Chondrocyte (in vitro differentiated cells): ENCODE data around the gene ZNF598. TPM values are rescaled to one million over a fixed set of nuclear protein-coding genes. Genes with fewer than 3 reads are reported as not detected.
A peak's percentile ranks its signal among the peaks of the same experiment; 100 is the strongest.

Experiments used
- DNase-seq: peaks from one replicate; pipeline ENCODE4 v3.0.0; 2021; ENCODE audit warnings: mixed read lengths, low spot score
- H3K27ac Mint-ChIP-seq: one replicate; pipeline ENCODE4 v1.8.0; 2021; ENCODE audit warnings: mild to moderate bottlenecking, moderate library complexity, mixed read lengths; ENCODE audit not compliant: unreplicated experiment
- H3K27me3 Mint-ChIP-seq: 2 replicates; pipeline ENCODE4 v1.8.0; 2021; ENCODE audit warnings: low read depth, mixed read lengths
- H3K36me3 Mint-ChIP-seq: 2 replicates; pipeline ENCODE4 v1.8.0; 2021; ENCODE audit warnings: low read depth, mixed read lengths
- H3K4me1 Mint-ChIP-seq: 2 replicates; pipeline ENCODE4 v1.8.0; 2021; ENCODE audit warnings: low read depth, mild to moderate bottlenecking, mixed read lengths
- H3K4me3 Mint-ChIP-seq: one replicate; pipeline ENCODE4 v1.8.0; 2021; ENCODE audit warnings: mild to moderate bottlenecking, moderate library complexity, mixed read lengths; ENCODE audit not compliant: unreplicated experiment
- H3K9me3 Mint-ChIP-seq: 2 replicates; pipeline ENCODE4 v1.8.0; 2021; ENCODE audit warnings: low read depth, mixed read lengths
- CTCF ChIP-seq: fragments of 200-600 bp; sonication (generic); IDR thresholded peaks from 2 replicates; pipeline ENCODE4 v1.5.0; 2021; ENCODE audit warnings: antibody characterized with exemption, mild to moderate bottlenecking, moderate library complexity
- total RNA-seq: library from RNA; stranded (reverse); gene quantifications from 3 replicates; pipeline ENCODE4 v1.2.1, GENCODE V29; 2021

The ZNF598 gene
- total RNA-seq, 1 donor from 2014 or later, result 41.7 TPM

- Mint-ChIP-seq H3K4me1 (peaks cover 24% of the 10 kb centered on the region), H3K27ac (peak overlapping the region; percentile 61), H3K27me3 (no peaks in the 10 kb centered on the region), H3K36me3 (peaks cover 14% of the 10 kb centered on the region), H3K9me3 (no peaks in the 10 kb centered on the region), H3K4me3 (peak overlapping the region; percentile 96)
- no peak for TF ChIP-seq CTCF
- peak; percentile 85 for DNase-seq
Observed at GRCh38 chr16:1973461-1974156, 36.0 kb downstream of the ZNF598 start.

GRCh38 chr16:1972490-1972877 lies 37.1 kb downstream of the ZNF598 start:
- Mint-ChIP-seq H3K4me3 (peak overlapping the region; percentile 96), H3K9me3 (no peaks in the 10 kb centered on the region), H3K36me3 (peaks cover 11% of the 10 kb centered on the region), H3K4me1 (peaks cover 24% of the 10 kb centered on the region), H3K27ac (no peak overlapping the region), H3K27me3 (no peaks in the 10 kb centered on the region)
- no peak for DNase-seq
- no peak for TF ChIP-seq CTCF

GRCh38 chr16:1971796-1972489 lies 37.7 kb downstream of the ZNF598 start, which contains the start of gene TBL3:
TBL3 (plus strand) TSS chr16:1972053; CDS start chr16:1972165, 112 bp downstream.
- H3K9me3 Mint-ChIP-seq, result no peaks in the 10 kb centered on the region

GRCh38 chr16:1968146-1968953 lies 41.3 kb downstream of the ZNF598 start:
- Mint-ChIP-seq H3K27me3 (no peaks in the 10 kb centered on the region), H3K4me3 (no peak overlapping the region), H3K9me3 (no peaks in the 10 kb centered on the region), H3K27ac (no peak overlapping the region), H3K4me1 (peaks cover 38% of the 10 kb centered on the region), H3K36me3 (peaks cover 7% of the 10 kb centered on the region)
- DNase-seq, result peak; percentile 91
- TF ChIP-seq CTCF, result no peak

More at GRCh38 chr16:1971796-1972489, 37.7 kb downstream of the ZNF598 start, which contains the start of gene TBL3:
- H3K36me3 Mint-ChIP-seq, result peaks cover 10% of the 10 kb centered on the region
- no peak for TF ChIP-seq CTCF
- peak; percentile 97 for DNase-seq
- H3K27me3 Mint-ChIP-seq, result no peaks in the 10 kb centered on the region
- peak within 1 kb of the TSS; percentile 97 for H3K27ac Mint-ChIP-seq
- peak within 1 kb of the TSS; percentile 96 for H3K4me3 Mint-ChIP-seq
- H3K4me1 Mint-ChIP-seq, result peaks cover 24% of the 10 kb centered on the region

- Mint-ChIP-seq H3K9me3 (no peaks in the 10 kb centered on the region), H3K4me3 (peak within 1 kb of the TSS; percentile 87), H3K27me3 (no peaks in the 10 kb centered on the region), H3K27ac (peak within 1 kb of the TSS; percentile 89), H3K36me3 (peaks cover 15% of the 10 kb centered on the region), H3K4me1 (peaks cover 39% of the 10 kb centered on the region)
- DNase-seq, result no peak
- no peak for TF ChIP-seq CTCF
Observed at GRCh38 chr16:1966460-1966859, 43.2 kb downstream of the ZNF598 start, which contains the start of gene RNF151. RNF151 (plus strand) TSS chr16:1966856; CDS start chr16:1966882, 26 bp downstream.
